Measurements from ENCODE around the gene UPF3B.

GRCh38 chrX:119885554-119886428 is 33.0 kb upstream of the UPF3B start:
- TF ChIP-seq POLR2A (IDR thresholded peaks at IDR 0.05), result no peak
- no peak for TF ChIP-seq EP300 (IDR thresholded peaks at IDR 0.05)
- no peak for TF ChIP-seq CTCF (IDR thresholded peaks at IDR 0.05)
- TF ChIP-seq POLR2AphosphoS5 (IDR thresholded peaks at IDR 0.05), result no peak

All from sigmoid colon (tissue), 4 donors.